Lung (tissue), 12 donors: Measurements from ENCODE around the gene SORL1. TPM values are rescaled to one million over a fixed set of nuclear protein-coding genes. Genes with fewer than 3 reads are reported as not detected.

Experiments used
- ATAC-seq: fragments of 200-7000 bp; cut with Tn5 transposase; one replicate; pipeline ENCODE4 v1.9.1; 2020; ENCODE audit warnings: moderate number of reproducible peaks; ENCODE audit not compliant: insufficient read depth, low FRiP score
- DNase-seq, 3 donors: peaks; one replicate each; pipeline ENCODE4 v3.0.0-alpha.2; 2013 to 2017
- H3K27ac ChIP-seq, 2 donors: one replicate each; pipeline ENCODE4 v1.5.1; 2013; ENCODE audit warnings: mild to moderate bottlenecking in 2 of 2, moderate library complexity in 2 of 2, control low read depth in 1 of 2, inconsistent platforms in 1 of 2, low read depth in 1 of 2, low read length in 1 of 2
- H3K27me3 ChIP-seq, 3 donors: one replicate each; pipeline ENCODE4 v1.5.1; 2013; ENCODE audit warnings: low read length in 2 of 3; ENCODE audit not compliant: control insufficient read depth in 3 of 3, insufficient read depth in 3 of 3
- H3K36me3 ChIP-seq, 4 donors: one replicate each; pipeline ENCODE4 v1.5.1; 2013; ENCODE audit warnings: low read length in 4 of 4, mild to moderate bottlenecking in 1 of 4, moderate library complexity in 1 of 4; ENCODE audit not compliant: control insufficient read depth in 4 of 4, insufficient read depth in 4 of 4
- H3K4me1 ChIP-seq, 5 donors: one replicate each; pipeline ENCODE4 v1.5.1; 2013; ENCODE audit warnings: low read length in 5 of 5, mild to moderate bottlenecking in 2 of 5, moderate library complexity in 1 of 5; ENCODE audit not compliant: control insufficient read depth in 5 of 5, insufficient read depth in 5 of 5
- H3K4me3 ChIP-seq: one replicate; pipeline ENCODE4 v1.5.1; 2013; ENCODE audit warnings: mild to moderate bottlenecking, control low read depth, moderate library complexity
- H3K9ac ChIP-seq, 2 donors: one replicate each; pipeline ENCODE4 v1.5.1; 2013; ENCODE audit warnings: low read length in 2 of 2, control low read depth in 1 of 2; ENCODE audit not compliant: insufficient read depth in 1 of 2
- H3K9me3 ChIP-seq, 4 donors: one replicate each; pipeline ENCODE4 v1.5.1; 2013; ENCODE audit warnings: low read length in 3 of 4, mild to moderate bottlenecking in 1 of 4, moderate library complexity in 1 of 4; ENCODE audit not compliant: control insufficient read depth in 4 of 4, insufficient read depth in 3 of 4
- CTCF ChIP-seq: IDR thresholded peaks from 2 replicates; pipeline ENCODE4 v1.5.1; 2012; ENCODE audit warnings: mild to moderate bottlenecking; ENCODE audit errors: control extremely low read depth, extremely low read depth
- WGBS, 2 donors: extraction: QIAGEN DNeasy Blood & Tissue Kit; methylation state at CpG; one replicate each; pipeline ENCODE4 v1.1.7; 2013; 5-methylcytosine and 5-hydroxymethylcytosine counted together
- polyA plus RNA-seq, 2 donors: library from polyadenylated mRNA; stranded (reverse); fragments of 200-250 nt; gene quantifications; one replicate each; pipeline ENCODE4 v1.2.1, GENCODE V29; 2013
- total RNA-seq, 2 donors: library from RNA; depleted of rRNA in 1 of 2; stranded (reverse); fragments of >200 nt in 1 of 2; gene quantifications; one replicate each; pipeline ENCODE4 v1.2.1, GENCODE V29; 2014 to 2021
- donor health status: control.
- donor health status: control.
- donor health status: Bipolar disorder and iron deficiency.
- donor health status: healthy.
- donor health status: DM: yes; HTN: yes; CAD: no.

SORL1 gene
- total and polyA plus RNA-seq, 4 donors: 1.9 to 67.0 (median 49.2) TPM

GRCh38 chr11:121563900-121564822 is 112.0 kb downstream of the SORL1 start:
- peak in 2 of 3 donors; percentile 35 to 56 for DNase-seq
- H3K4me3 ChIP-seq: no peak overlapping the region
- WGBS, 2 donors: 73 to 83% methylated on average over 8 of the region's 8 CpGs
- no peaks in the 10 kb centered on the region for H3K9me3 ChIP-seq
- no peak overlapping the region for H3K9ac ChIP-seq
- no peaks in the 10 kb centered on the region for H3K27me3 ChIP-seq
- peaks cover 0 to 6% (median 2%) of the 10 kb centered on the region in 4 donors for H3K36me3 ChIP-seq
- H3K27ac ChIP-seq: no peak overlapping the region
- TF ChIP-seq CTCF: no peak
- peaks cover 0 to 9% (median 2%) of the 10 kb centered on the region in 5 donors for H3K4me1 ChIP-seq
- no peak for ATAC-seq

GRCh38 chr11:121564948-121565684 is 113.0 kb downstream of the SORL1 start:
- H3K27ac ChIP-seq: no peak overlapping the region
- H3K4me1 ChIP-seq: peaks cover 0 to 6% (median 2%) of the 10 kb centered on the region in 5 donors
- TF ChIP-seq CTCF: no peak
- H3K27me3 ChIP-seq: no peaks in the 10 kb centered on the region
- H3K36me3 ChIP-seq: peaks cover 0 to 6% (median 2%) of the 10 kb centered on the region in 4 donors
- H3K9me3 ChIP-seq: no peaks in the 10 kb centered on the region
- no peak overlapping the region for H3K9ac ChIP-seq
- 92 to 94% methylated on average over 5 of the region's 5 CpGs for WGBS, 2 donors
- no peak overlapping the region for H3K4me3 ChIP-seq
- ATAC-seq: no peak
- DNase-seq: no peak

- no peak for ATAC-seq
- H3K9me3 ChIP-seq: no peaks in the 10 kb centered on the region
- DNase-seq: no peak
- peaks cover 0 to 6% (median 0%) of the 10 kb centered on the region in 5 donors for H3K4me1 ChIP-seq
- TF ChIP-seq CTCF: no peak
- 93 to 94% methylated on average over 9 of the region's 9 CpGs for WGBS, 2 donors
- no peak overlapping the region for H3K27ac ChIP-seq
- H3K4me3 ChIP-seq: no peak overlapping the region
- H3K36me3 ChIP-seq: peaks cover 0 to 6% (median 2%) of the 10 kb centered on the region in 4 donors
- no peak overlapping the region for H3K9ac ChIP-seq
- no peaks in the 10 kb centered on the region for H3K27me3 ChIP-seq
These were observed 114.4 kb downstream of the SORL1 start for GRCh38 chr11:121566279-121567168.
